ENCODE results near the gene TMEM45A. TPM values are rescaled to one million over a fixed set of nuclear protein-coding genes. Genes with fewer than 3 reads are reported as not detected.
"Not testable (repeated sequence)": the region's sequence is repeated elsewhere in the genome, so short reads cannot be mapped to it uniquely, and the experiment has no call there.

TMEM45A gene
- total RNA-seq, 2 donors from 2014 or later, result 5.8 to 7.8 TPM

- Mint-ChIP-seq H3K36me3 (ENCODE audit: low read depth) (peaks cover 2% of the 10 kb centered on the region), H3K4me1 (no peaks in the 10 kb centered on the region), H3K4me3 (no peak overlapping the region), H3K27ac (no peak overlapping the region), H3K9me3 (peaks cover 69% of the 10 kb centered on the region), H3K27me3 (ENCODE audit: insufficient read depth) (peaks cover 4% of the 10 kb centered on the region)
- 100% methylated on average over 1 of the region's 1 CpG; no CpG with 5 or more reads in 1 of the 2 experiments for WGBS, 2 experiments (ENCODE audit: insufficient coverage in 1 of 2, insufficient read length in 1 of 2)
- Histone ChIP-seq H3K4me3 (ENCODE audit: low read length) (no peak overlapping the region), H3K27ac (ENCODE audit: low read depth, low read length) (no peak overlapping the region), H3K9ac (ENCODE audit: extremely low read depth, low read length, poor library complexity, severe bottlenecking) (no peak overlapping the region), H3K36me3 (ENCODE audit: control insufficient read depth, insufficient read depth, low read length) (no peaks in the 10 kb centered on the region), H3K9me3 (ENCODE audit: control insufficient read depth, low read length) (peaks cover 52% of the 10 kb centered on the region), H3K4me1 (ENCODE audit: control insufficient read depth, insufficient read depth, low read length) (no peaks in the 10 kb centered on the region), H3K27me3 (ENCODE audit: control insufficient read depth, insufficient read depth, low read length, poor library complexity, severe bottlenecking) (no peaks in the 10 kb centered on the region)
- DNase-seq, result no peak
- no peak for TF ChIP-seq CTCF (conservative IDR thresholded peaks at IDR 0.05)
These were observed 21.5 kb upstream of the TMEM45A start for GRCh38 chr3:100470951-100471350.

- Histone ChIP-seq H3K9ac (ENCODE audit: extremely low read depth, low read length, poor library complexity, severe bottlenecking) (no peak overlapping the region), H3K9me3 (ENCODE audit: control insufficient read depth, low read length) (peaks cover 52% of the 10 kb centered on the region), H3K36me3 (ENCODE audit: control insufficient read depth, insufficient read depth, low read length) (no peaks in the 10 kb centered on the region), H3K4me1 (ENCODE audit: control insufficient read depth, insufficient read depth, low read length) (no peaks in the 10 kb centered on the region), H3K27me3 (ENCODE audit: control insufficient read depth, insufficient read depth, low read length, poor library complexity, severe bottlenecking) (no peaks in the 10 kb centered on the region), H3K27ac (ENCODE audit: low read depth, low read length) (no peak overlapping the region), H3K4me3 (ENCODE audit: low read length) (no peak overlapping the region)
- peaks cover 4% of the 10 kb centered on the region for H3K27me3 Mint-ChIP-seq (ENCODE audit: insufficient read depth)
- no peaks in the 10 kb centered on the region for H3K4me1 Mint-ChIP-seq
- peaks cover 2% of the 10 kb centered on the region for H3K36me3 Mint-ChIP-seq (ENCODE audit: low read depth)
- no peak overlapping the region for H3K27ac Mint-ChIP-seq
- no peak for TF ChIP-seq CTCF (conservative IDR thresholded peaks at IDR 0.05)
- no peak for DNase-seq
- 88 to 96% methylated on average over 2 of the region's 2 CpGs for WGBS, 2 experiments (ENCODE audit: insufficient coverage in 1 of 2, insufficient read length in 1 of 2)
- no peak overlapping the region for H3K4me3 Mint-ChIP-seq
- H3K9me3 Mint-ChIP-seq, result peaks cover 68% of the 10 kb centered on the region
These were observed 21.0 kb upstream of the TMEM45A start for GRCh38 chr3:100471444-100471843.

GRCh38 chr3:100477851-100478360 is 14.5 kb upstream of the TMEM45A start:
- not testable (repeated sequence) for H3K4me3 ChIP-seq (ENCODE audit: low read length); H3K4me3 Mint-ChIP-seq; H3K36me3 ChIP-seq (ENCODE audit: control insufficient read depth, insufficient read depth, low read length); H3K27ac Mint-ChIP-seq; H3K4me1 ChIP-seq (ENCODE audit: control insufficient read depth, insufficient read depth, low read length); H3K27me3 Mint-ChIP-seq (ENCODE audit: insufficient read depth); H3K9ac ChIP-seq (ENCODE audit: extremely low read depth, low read length, poor library complexity, severe bottlenecking); DNase-seq; H3K36me3 Mint-ChIP-seq (ENCODE audit: low read depth); H3K27me3 ChIP-seq (ENCODE audit: control insufficient read depth, insufficient read depth, low read length, poor library complexity, severe bottlenecking); H3K27ac ChIP-seq (ENCODE audit: low read depth, low read length); H3K9me3 ChIP-seq (ENCODE audit: control insufficient read depth, low read length)
- Mint-ChIP-seq H3K9me3 (peaks cover 43% of the 10 kb centered on the region), H3K4me1 (peaks cover 12% of the 10 kb centered on the region)
- 93 to 100% methylated on average over 2 to 29 of the region's 32 CpGs for WGBS, 2 experiments (ENCODE audit: insufficient coverage in 1 of 2, insufficient read length in 1 of 2)

- not testable (repeated sequence) for H3K4me3 ChIP-seq (ENCODE audit: low read length); H3K9ac ChIP-seq (ENCODE audit: extremely low read depth, low read length, poor library complexity, severe bottlenecking); H3K36me3 Mint-ChIP-seq (ENCODE audit: low read depth); DNase-seq; H3K4me3 Mint-ChIP-seq; H3K4me1 ChIP-seq (ENCODE audit: control insufficient read depth, insufficient read depth, low read length); H3K27ac ChIP-seq (ENCODE audit: low read depth, low read length); H3K36me3 ChIP-seq (ENCODE audit: control insufficient read depth, insufficient read depth, low read length); H3K27ac Mint-ChIP-seq; H3K9me3 ChIP-seq (ENCODE audit: control insufficient read depth, low read length); H3K27me3 ChIP-seq (ENCODE audit: control insufficient read depth, insufficient read depth, low read length, poor library complexity, severe bottlenecking)
- peaks cover 13% of the 10 kb centered on the region for H3K4me1 Mint-ChIP-seq
- H3K27me3 Mint-ChIP-seq (ENCODE audit: insufficient read depth), result peaks cover 10% of the 10 kb centered on the region
- 94% methylated on average over 19 of the region's 25 CpGs; no CpG with 5 or more reads in 1 of the 2 experiments for WGBS, 2 experiments (ENCODE audit: insufficient coverage in 1 of 2, insufficient read length in 1 of 2)
- H3K9me3 Mint-ChIP-seq, result peaks cover 42% of the 10 kb centered on the region
These were observed 13.9 kb upstream of the TMEM45A start for GRCh38 chr3:100478521-100478920.

Measured in endodermal cell (in vitro differentiated cells).